Parathyroid adenoma (tissue), 2 donors: ENCODE data around the gene TTC28.
A peak's percentile ranks its signal among the peaks of the same experiment; 100 is the strongest.
"Not testable (repeated sequence)": the region's sequence is repeated elsewhere in the genome, so short reads cannot be mapped to it uniquely, and the experiment has no call there.

ENCODE experiments used
- H2AFZ ChIP-seq: fragments of 300-600 bp; sonication (generic); one replicate; pipeline ENCODE4 v1.7.0; 2017; ENCODE audit warnings: antibody characterized with exemption, mild to moderate bottlenecking
- H3K27ac ChIP-seq: fragments of 300-600 bp; sonication (generic); one replicate; pipeline ENCODE4 v1.7.0; 2017
- H3K27me3 ChIP-seq: fragments of 300-600 bp; sonication (generic); one replicate; pipeline ENCODE4 v1.7.0; 2017; ENCODE audit warnings: low read length; ENCODE audit not compliant: control insufficient read depth, insufficient read depth
- H3K36me3 ChIP-seq: fragments of 300-600 bp; sonication (generic); one replicate; pipeline ENCODE4 v1.7.0; 2017; ENCODE audit warnings: low read length; ENCODE audit not compliant: control insufficient read depth, insufficient read depth
- H3K4me1 ChIP-seq: fragments of 300-600 bp; sonication (generic); one replicate; pipeline ENCODE4 v1.7.0; 2017; ENCODE audit warnings: control low read depth
- H3K4me2 ChIP-seq: fragments of 300-600 bp; sonication (generic); one replicate; pipeline ENCODE4 v1.7.0; 2017; ENCODE audit warnings: low read length
- H3K4me3 ChIP-seq: fragments of 300-600 bp; sonication (generic); one replicate; pipeline ENCODE4 v1.7.0; 2017; ENCODE audit warnings: low read depth, low read length
- H3K79me2 ChIP-seq: fragments of 300-600 bp; sonication (generic); one replicate; pipeline ENCODE4 v1.7.0; 2017; ENCODE audit warnings: control low read depth
- H3K9ac ChIP-seq: fragments of 300-600 bp; sonication (generic); one replicate; pipeline ENCODE4 v1.7.0; 2017; ENCODE audit warnings: mild to moderate bottlenecking
- H3K9me3 ChIP-seq: fragments of 300-600 bp; sonication (generic); one replicate; pipeline ENCODE4 v1.7.0; 2017; ENCODE audit warnings: low read length; ENCODE audit not compliant: control insufficient read depth
- CTCF ChIP-seq: fragments of 300-600 bp; sonication (generic); IDR thresholded peaks from one replicate; pipeline ENCODE4 v1.7.0; 2017; ENCODE audit warnings: antibody characterized with exemption, mild to moderate bottlenecking
- donor health status: primary hyperparathyroidism.

TTC28 gene

GRCh38 chr22:28619236-28619635 is 60.4 kb downstream of the TTC28 start:
- Histone ChIP-seq H3K27ac (no peak overlapping the region), H3K9ac (no peak overlapping the region), H3K4me2 (no peak overlapping the region)

GRCh38 chr22:28615423-28615822 is 64.2 kb downstream of the TTC28 start:
- H3K4me3 ChIP-seq, H2AFZ ChIP-seq, H3K36me3 ChIP-seq, H3K9ac ChIP-seq, H3K4me2 ChIP-seq, H3K9me3 ChIP-seq, H3K27me3 ChIP-seq, H3K4me1 ChIP-seq, H3K79me2 ChIP-seq, H3K27ac ChIP-seq: not testable (repeated sequence)

More at GRCh38 chr22:28619236-28619635, 60.4 kb downstream of the TTC28 start:
- H3K36me3 ChIP-seq = no peaks in the 10 kb centered on the region
- H3K4me3 ChIP-seq = no peak overlapping the region
- peaks cover 3% of the 10 kb centered on the region for H3K79me2 ChIP-seq
- H3K27me3 ChIP-seq = no peaks in the 10 kb centered on the region
- H3K9me3 ChIP-seq = no peaks in the 10 kb centered on the region
- no peaks in the 10 kb centered on the region for H3K4me1 ChIP-seq
- no peak overlapping the region for H2AFZ ChIP-seq
- TF ChIP-seq CTCF = no peak

- no peaks in the 10 kb centered on the region for H3K9me3 ChIP-seq
- peaks cover 5% of the 10 kb centered on the region for H3K79me2 ChIP-seq
- H2AFZ ChIP-seq = peak overlapping the region; percentile 72
- H3K27me3 ChIP-seq = no peaks in the 10 kb centered on the region
- no peak overlapping the region for H3K4me2 ChIP-seq
- peaks cover 15% of the 10 kb centered on the region for H3K4me1 ChIP-seq
- TF ChIP-seq CTCF = no peak
- H3K36me3 ChIP-seq = no peaks in the 10 kb centered on the region
- H3K27ac ChIP-seq = peak overlapping the region; percentile 42
- no peak overlapping the region for H3K4me3 ChIP-seq
- H3K9ac ChIP-seq = no peak overlapping the region
Measured at GRCh38 chr22:28609921-28610320, 69.7 kb downstream of the TTC28 start.

GRCh38 chr22:28608546-28608945 is 71.1 kb downstream of the TTC28 start:
- Histone ChIP-seq H3K27ac (no peak overlapping the region), H3K9ac (no peak overlapping the region), H3K4me1 (peaks cover 15% of the 10 kb centered on the region), H3K9me3 (no peaks in the 10 kb centered on the region), H3K4me2 (no peak overlapping the region), H2AFZ (peak overlapping the region; percentile 28), H3K36me3 (no peaks in the 10 kb centered on the region), H3K27me3 (no peaks in the 10 kb centered on the region), H3K4me3 (no peak overlapping the region), H3K79me2 (peaks cover 2% of the 10 kb centered on the region)
- no peak for TF ChIP-seq CTCF

GRCh38 chr22:28607795-28608194 is 71.8 kb downstream of the TTC28 start:
- Histone ChIP-seq H3K4me3 (no peak overlapping the region), H3K9me3 (no peaks in the 10 kb centered on the region), H3K27me3 (no peaks in the 10 kb centered on the region), H3K9ac (no peak overlapping the region), H2AFZ (no peak overlapping the region), H3K27ac (no peak overlapping the region), H3K79me2 (peaks cover 2% of the 10 kb centered on the region), H3K36me3 (no peaks in the 10 kb centered on the region), H3K4me2 (no peak overlapping the region), H3K4me1 (peaks cover 15% of the 10 kb centered on the region)
- TF ChIP-seq CTCF = no peak
